OCI-LY7 (cell line): ENCODE measurements around the gene HSBP1. TPM values are rescaled to one million over a fixed set of nuclear protein-coding genes. Genes with fewer than 3 reads are reported as not detected.

Experiments
- BruUV-seq: library from RNA; stranded (reverse); fragments of 400-500 nt; replicated peaks from 2 replicates; lab custom pipeline; 2021; lab: Mats Ljungman, UMichigan
- CTCF ChIA-PET: fragments of 300-600 bp; sonication (Branson Sonifier 250); formaldehyde crosslinking; loops from one replicate; lab custom pipeline; 2022; ENCODE audit warnings: antibody characterized with exemption; ENCODE audit not compliant: unreplicated experiment; lab: Charles Lee
- POLR2A ChIA-PET: fragments of 300-600 bp; sonication (Branson Sonifier 250); formaldehyde crosslinking; loops from one replicate; lab custom pipeline; 2022; ENCODE audit warnings: antibody characterized with exemption; lab: Charles Lee
- DNase-seq: peaks from one replicate; pipeline ENCODE4 v3.0.0-alpha.2; 2015; ENCODE audit warnings: low spot score
- H2AFZ ChIP-seq: fragments of 200-600 bp; sonication (generic), shearing (Covaris generic); 2 replicates; pipeline ENCODE4 v1.6.1; 2014; ENCODE audit warnings: mild to moderate bottlenecking, antibody characterized with exemption, low read length, moderate library complexity
- H3K27ac ChIP-seq: fragments of 200-600 bp; sonication (generic); 2 replicates; pipeline ENCODE4 v1.5.1; 2014; ENCODE audit warnings: mixed run types, low read depth, mild to moderate bottlenecking, moderate library complexity, low read length, inconsistent platforms; ENCODE audit not compliant: poor library complexity, severe bottlenecking
- H3K36me3 ChIP-seq: fragments of 200-600 bp; sonication (generic); 2 replicates; pipeline ENCODE4 v1.6.1; 2014; ENCODE audit warnings: mild to moderate bottlenecking, antibody characterized with exemption, low read length, moderate library complexity, mixed read lengths; ENCODE audit not compliant: insufficient read depth
- H3K4me1 ChIP-seq: fragments of 200-600 bp; sonication (generic); 2 replicates; pipeline ENCODE4 v1.5.1; 2014; ENCODE audit warnings: mild to moderate bottlenecking, low read length; ENCODE audit not compliant: insufficient read depth, poor library complexity, severe bottlenecking
- H3K4me2 ChIP-seq: fragments of 200-600 bp; sonication (generic); 2 replicates; pipeline ENCODE4 v1.6.1; 2014; ENCODE audit warnings: mild to moderate bottlenecking, low read length
- H3K4me3 ChIP-seq: fragments of 200-600 bp; sonication (generic); 2 replicates; pipeline ENCODE4 v1.5.1; 2014; ENCODE audit warnings: mild to moderate bottlenecking, low read depth, low read length; ENCODE audit not compliant: poor library complexity, severe bottlenecking
- H3K79me2 ChIP-seq: fragments of 200-600 bp; sonication (generic); 2 replicates; pipeline ENCODE4 v1.6.1; 2016; ENCODE audit warnings: low read depth, mild to moderate bottlenecking, low read length, moderate library complexity, mixed read lengths; ENCODE audit not compliant: insufficient read depth
- H3K9me2 ChIP-seq: fragments of 200-600 bp; sonication (generic); 2 replicates; pipeline ENCODE4 v1.6.1; 2016; ENCODE audit warnings: mild to moderate bottlenecking, low read length, mixed read lengths; ENCODE audit not compliant: insufficient read depth
- H3K9me3 ChIP-seq: fragments of 200-600 bp; sonication (generic); 2 replicates; pipeline ENCODE4 v1.6.1; 2014; ENCODE audit warnings: mild to moderate bottlenecking, mixed run types, low read length, mixed read lengths
- H4K20me1 ChIP-seq: fragments of 200-600 bp; sonication (generic); 2 replicates; pipeline ENCODE4 v1.6.1; 2014; ENCODE audit warnings: mild to moderate bottlenecking, antibody characterized with exemption, low read length, moderate library complexity, mixed read lengths; ENCODE audit not compliant: insufficient read depth
- CTCF ChIP-seq: fragments of 200-600 bp; sonication (generic); conservative IDR thresholded peaks from 2 replicates; pipeline ENCODE4 v1.5.1; 2014; ENCODE audit warnings: mild to moderate bottlenecking, antibody characterized with exemption, low read length, moderate library complexity, mixed read lengths
- EZH2phosphoT487 ChIP-seq: fragments of 200-600 bp; sonication (generic); IDR thresholded peaks from 2 replicates; pipeline ENCODE4 v1.6.1; 2018; ENCODE audit warnings: low read depth, borderline replicate concordance, mild to moderate bottlenecking, mixed run types, antibody characterized with exemption, low read length, moderate library complexity, mixed read lengths
- intact Hi-C: fragments of 100-400 bp; cut with micrococcal nuclease; formaldehyde crosslinking; loops from one replicate; pipeline ENCODE4 v1.10.0; 2022; ENCODE audit not compliant: unreplicated experiment
- total RNA-seq, 2 experiments: library from RNA; depleted of rRNA in 1 of 2; stranded (reverse); fragments of >200 nt in 1 of 2; shearing (Covaris generic) in 1 of 2; gene quantifications; 2 replicates each; pipeline ENCODE4 v1.2.3, GENCODE V29; 2014 to 2022

HSBP1 gene
- total RNA-seq, 2 experiments from 2014 or later, result 105 to 131 TPM

- Histone ChIP-seq H3K9me2 (no peaks in the 10 kb centered on the region; the same call in 1 of the 2 replicates), H4K20me1 (no peaks in the 10 kb centered on the region), H3K4me1 (no peaks in the 10 kb centered on the region), H3K4me3 (no peak overlapping the region), H3K36me3 (no peaks in the 10 kb centered on the region), H2AFZ (no peak overlapping the region), H3K9me3 (no peaks in the 10 kb centered on the region), H3K4me2 (no peak overlapping the region), H3K27ac (no peak overlapping the region), H3K79me2 (no peaks in the 10 kb centered on the region)
- TF ChIP-seq CTCF (no peak), EZH2phosphoT487 (no peak)
- POLR2A ChIA-PET, result no interaction called here
- intact Hi-C loops, result no loop called here
- DNase-seq, result no peak
- CTCF ChIA-PET, result no interaction called here
- BruUV-seq, result no TSS peak
These were observed 36.4 kb upstream of the HSBP1 start for GRCh38 chr16:83771306-83771942.

- H3K4me2 ChIP-seq, result no peak overlapping the region
- no peak for DNase-seq
- H2AFZ ChIP-seq, result no peak overlapping the region
- intact Hi-C loops, result no loop called here
- no peaks in the 10 kb centered on the region for H3K9me3 ChIP-seq
- TF ChIP-seq EZH2phosphoT487 (no peak), CTCF (no peak)
- BruUV-seq, result no TSS peak
- H3K27ac ChIP-seq, result no peak overlapping the region
- H3K79me2 ChIP-seq, result no peaks in the 10 kb centered on the region
- H4K20me1 ChIP-seq, result no peaks in the 10 kb centered on the region
- H3K4me3 ChIP-seq, result no peak overlapping the region
- CTCF ChIA-PET, result no interaction called here
- POLR2A ChIA-PET, result no interaction called here
- no peaks in the 10 kb centered on the region; the same call in 1 of the 2 replicates for H3K9me2 ChIP-seq
- no peaks in the 10 kb centered on the region for H3K36me3 ChIP-seq
- no peaks in the 10 kb centered on the region for H3K4me1 ChIP-seq
These were observed 35.0 kb upstream of the HSBP1 start for GRCh38 chr16:83772806-83773205.

GRCh38 chr16:83774066-83774465 is 33.7 kb upstream of the HSBP1 start:
- POLR2A ChIA-PET, result interaction anchor here (0.6 kb wide), 1 partner anchor 686 kb away, joined by 3 read pairs; no protein-coding TSS in a partner anchor
- no peaks in the 10 kb centered on the region for H3K36me3 ChIP-seq
- DNase-seq, result no peak
- no peak overlapping the region for H2AFZ ChIP-seq
- no peak overlapping the region for H3K27ac ChIP-seq
- H3K4me3 ChIP-seq, result no peak overlapping the region
- no peaks in the 10 kb centered on the region; the same call in 1 of the 2 replicates for H3K9me2 ChIP-seq
- BruUV-seq, result no TSS peak
- CTCF ChIA-PET, result interaction anchor here (1.0 kb wide), 1 partner anchor 25 kb away, joined by 3 read pairs; no protein-coding TSS in a partner anchor
- TF ChIP-seq CTCF (no peak), EZH2phosphoT487 (no peak)
- no peaks in the 10 kb centered on the region for H3K9me3 ChIP-seq
- H3K4me1 ChIP-seq, result no peaks in the 10 kb centered on the region
- H3K79me2 ChIP-seq, result no peaks in the 10 kb centered on the region
- no peaks in the 10 kb centered on the region for H4K20me1 ChIP-seq
- intact Hi-C loops, result no loop called here
- no peak overlapping the region for H3K4me2 ChIP-seq
